A673 (cell line): ENCODE data around the gene LRRC23.

Source experiments
- EZH2 ChIP-seq: fragments of 200-600 bp; sonication (generic); IDR thresholded peaks from 2 replicates; pipeline ENCODE4 v1.6.1; 2017; ENCODE audit warnings: borderline replicate concordance, low read depth, mild to moderate bottlenecking, mixed read lengths, antibody characterized with exemption, low read length; ENCODE audit not compliant: poor library complexity, severe bottlenecking
- TF ChIP-seq, protein P1 (sequence below): fragments of 300-800, 200-600 bp; sonication (generic); conservative IDR thresholded peaks from 2 replicates; pipeline ENCODE4 v1.5.1; 2017; ENCODE audit warnings: low read depth, mild to moderate bottlenecking, antibody characterized with exemption, low read length, moderate library complexity, mixed read lengths

- TF ChIP-seq, protein P1, sequence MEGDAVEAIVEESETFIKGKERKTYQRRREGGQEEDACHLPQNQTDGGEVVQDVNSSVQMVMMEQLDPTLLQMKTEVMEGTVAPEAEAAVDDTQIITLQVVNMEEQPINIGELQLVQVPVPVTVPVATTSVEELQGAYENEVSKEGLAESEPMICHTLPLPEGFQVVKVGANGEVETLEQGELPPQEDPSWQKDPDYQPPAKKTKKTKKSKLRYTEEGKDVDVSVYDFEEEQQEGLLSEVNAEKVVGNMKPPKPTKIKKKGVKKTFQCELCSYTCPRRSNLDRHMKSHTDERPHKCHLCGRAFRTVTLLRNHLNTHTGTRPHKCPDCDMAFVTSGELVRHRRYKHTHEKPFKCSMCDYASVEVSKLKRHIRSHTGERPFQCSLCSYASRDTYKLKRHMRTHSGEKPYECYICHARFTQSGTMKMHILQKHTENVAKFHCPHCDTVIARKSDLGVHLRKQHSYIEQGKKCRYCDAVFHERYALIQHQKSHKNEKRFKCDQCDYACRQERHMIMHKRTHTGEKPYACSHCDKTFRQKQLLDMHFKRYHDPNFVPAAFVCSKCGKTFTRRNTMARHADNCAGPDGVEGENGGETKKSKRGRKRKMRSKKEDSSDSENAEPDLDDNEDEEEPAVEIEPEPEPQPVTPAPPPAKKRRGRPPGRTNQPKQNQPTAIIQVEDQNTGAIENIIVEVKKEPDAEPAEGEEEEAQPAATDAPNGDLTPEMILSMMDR: no peak
- TF ChIP-seq EZH2: no peak
Observed at GRCh38 chr12:6961278-6961694, 56.7 kb downstream of the LRRC23 start.
